Neutrophil (primary cell): ENCODE data around the gene TECTB.

Experiments used
- H3K27ac ChIP-seq: fragments of 200-600 bp; sonication (generic); 2 replicates; pipeline ENCODE4 v1.5.1; 2016; ENCODE audit warnings: mild to moderate bottlenecking, moderate library complexity
- H3K27me3 ChIP-seq: fragments of 200-600 bp; sonication (generic); 2 replicates; pipeline ENCODE4 v1.6.0; 2016; ENCODE audit warnings: mild to moderate bottlenecking
- H3K36me3 ChIP-seq: fragments of 200-600 bp; sonication (generic); 2 replicates; pipeline ENCODE4 v1.5.1; 2017
- H3K4me1 ChIP-seq, 2 experiments: fragments of 200-600 bp in 1 of 2; sonication (generic) in 1 of 2; 1 replicate in 1 of 2; 2 replicates in 1 of 2; pipeline versions ENCODE4 v1.5.1 to v1.6.1; 2013 to 2016; ENCODE audit warnings: low read depth in 1 of 2, low read length in 1 of 2, mild to moderate bottlenecking in 1 of 2, moderate library complexity in 1 of 2; ENCODE audit not compliant: control insufficient read depth in 1 of 2, insufficient read depth in 1 of 2
- H3K4me3 ChIP-seq, 2 experiments: fragments of 200-600 bp in 1 of 2; sonication (generic) in 1 of 2; 1 replicate in 1 of 2; 2 replicates in 1 of 2; pipeline ENCODE4 v1.5.1; 2013 to 2016; ENCODE audit warnings: low read depth in 1 of 2, low read length in 1 of 2, mild to moderate bottlenecking in 1 of 2, moderate library complexity in 1 of 2
- H3K9me3 ChIP-seq: fragments of 200-600 bp; sonication (generic); 2 replicates; pipeline ENCODE4 v1.5.1; 2016
- TF ChIP-seq, protein P1 (sequence below): fragments of 200-600 bp; sonication (generic); IDR thresholded peaks from 2 replicates; pipeline ENCODE4 v1.5.1; 2016; ENCODE audit warnings: antibody characterized with exemption

Gene TECTB

DNA sequence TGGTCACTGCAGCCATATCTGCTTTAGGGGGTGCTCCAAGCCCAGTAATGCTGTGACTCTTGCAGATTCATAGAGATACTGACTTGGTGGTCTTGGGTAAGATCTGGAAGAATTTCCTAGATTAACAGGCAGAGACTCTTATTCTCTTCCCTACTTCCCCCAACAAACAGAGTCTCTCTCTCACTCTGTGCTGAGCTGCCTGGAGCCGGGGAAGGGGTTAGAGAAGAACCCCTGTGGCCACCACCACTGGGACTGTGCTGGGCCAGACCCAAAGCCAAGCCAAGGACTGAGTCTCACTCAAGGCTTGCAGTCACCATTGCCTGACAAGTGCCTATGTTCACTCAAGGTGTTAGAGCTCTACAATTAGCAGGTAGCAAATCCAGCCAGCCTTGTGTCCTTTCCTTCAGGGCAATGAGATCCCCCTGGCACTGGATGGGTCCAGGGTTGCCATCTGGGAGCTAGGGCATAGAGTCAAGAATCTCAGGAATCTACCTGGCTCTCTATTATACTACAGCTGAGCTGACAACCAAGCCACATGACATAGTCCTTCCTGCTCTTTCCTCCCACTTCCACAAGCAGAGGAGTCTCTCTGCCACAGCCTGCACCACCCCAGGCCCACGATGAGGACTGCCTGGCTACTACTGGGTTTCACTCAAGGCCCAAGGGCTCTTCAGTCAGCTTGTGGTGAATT is 41.4 kb upstream of the TECTB start:
- Histone ChIP-seq H3K9me3 (peaks cover 3% of the 10 kb centered on the region), H3K36me3 (no peaks in the 10 kb centered on the region), H3K4me1 (no peaks in the 10 kb centered on the region), H3K27me3 (peaks cover 5% of the 10 kb centered on the region), H3K4me3 (no peak overlapping the region), H3K27ac (no peak overlapping the region)
- TF ChIP-seq, protein P1, sequence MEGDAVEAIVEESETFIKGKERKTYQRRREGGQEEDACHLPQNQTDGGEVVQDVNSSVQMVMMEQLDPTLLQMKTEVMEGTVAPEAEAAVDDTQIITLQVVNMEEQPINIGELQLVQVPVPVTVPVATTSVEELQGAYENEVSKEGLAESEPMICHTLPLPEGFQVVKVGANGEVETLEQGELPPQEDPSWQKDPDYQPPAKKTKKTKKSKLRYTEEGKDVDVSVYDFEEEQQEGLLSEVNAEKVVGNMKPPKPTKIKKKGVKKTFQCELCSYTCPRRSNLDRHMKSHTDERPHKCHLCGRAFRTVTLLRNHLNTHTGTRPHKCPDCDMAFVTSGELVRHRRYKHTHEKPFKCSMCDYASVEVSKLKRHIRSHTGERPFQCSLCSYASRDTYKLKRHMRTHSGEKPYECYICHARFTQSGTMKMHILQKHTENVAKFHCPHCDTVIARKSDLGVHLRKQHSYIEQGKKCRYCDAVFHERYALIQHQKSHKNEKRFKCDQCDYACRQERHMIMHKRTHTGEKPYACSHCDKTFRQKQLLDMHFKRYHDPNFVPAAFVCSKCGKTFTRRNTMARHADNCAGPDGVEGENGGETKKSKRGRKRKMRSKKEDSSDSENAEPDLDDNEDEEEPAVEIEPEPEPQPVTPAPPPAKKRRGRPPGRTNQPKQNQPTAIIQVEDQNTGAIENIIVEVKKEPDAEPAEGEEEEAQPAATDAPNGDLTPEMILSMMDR, result no peak

GRCh38 chr10:112242769-112243168 is 40.4 kb upstream of the TECTB start:
- H3K9me3 ChIP-seq, result peaks cover 3% of the 10 kb centered on the region
- H3K4me1 ChIP-seq, result no peaks in the 10 kb centered on the region
- H3K36me3 ChIP-seq, result no peaks in the 10 kb centered on the region
- peaks cover 5% of the 10 kb centered on the region for H3K27me3 ChIP-seq
- H3K4me3 ChIP-seq, result no peak overlapping the region
- TF ChIP-seq, protein P1, result no peak
- H3K27ac ChIP-seq, result no peak overlapping the region

DNA sequence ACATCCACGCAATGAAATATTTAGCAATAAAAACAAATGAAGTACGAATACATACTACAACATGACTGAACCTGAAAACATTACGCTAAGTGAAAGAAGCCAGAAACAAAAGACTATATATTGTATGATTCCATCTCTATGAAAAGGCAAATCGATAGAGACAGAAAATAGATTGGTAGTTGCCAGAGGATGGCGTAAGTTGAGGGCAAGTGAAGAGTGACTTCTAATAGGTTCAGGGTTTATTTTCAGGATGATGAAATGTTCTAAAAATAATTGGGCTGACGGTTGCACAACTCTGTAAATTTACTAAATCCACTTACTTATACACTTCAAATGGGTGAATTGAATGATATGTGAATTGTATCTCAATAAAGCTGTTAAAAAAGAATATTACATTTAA is 39.5 kb upstream of the TECTB start:
- TF ChIP-seq, protein P1, result no peak
- Histone ChIP-seq H3K4me3 (no peak overlapping the region), H3K27me3 (peaks cover 5% of the 10 kb centered on the region), H3K4me1 (no peaks in the 10 kb centered on the region), H3K27ac (no peak overlapping the region), H3K36me3 (no peaks in the 10 kb centered on the region), H3K9me3 (peaks cover 3% of the 10 kb centered on the region)

DNA sequence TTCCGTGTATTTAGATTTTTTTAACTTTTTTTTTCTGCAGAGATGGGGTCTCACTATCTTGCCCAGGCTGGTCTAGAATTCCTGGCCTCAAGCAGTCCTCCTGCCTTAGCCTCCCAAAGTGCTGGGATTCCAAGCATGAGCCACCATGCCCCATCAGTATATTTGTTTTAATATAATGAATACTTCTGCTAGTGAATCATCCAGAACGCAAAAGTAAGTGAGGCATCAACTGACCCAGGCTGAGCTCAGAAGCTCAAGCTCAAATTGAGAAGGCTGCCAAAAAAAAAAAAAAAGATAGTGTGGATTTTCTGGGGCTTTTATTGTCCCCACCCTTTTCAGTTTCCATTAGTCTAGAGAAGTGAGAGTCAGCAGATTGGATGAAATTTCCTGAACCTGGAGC is 39.0 kb upstream of the TECTB start:
- Histone ChIP-seq H3K4me3 (no peak overlapping the region), H3K9me3 (peaks cover 3% of the 10 kb centered on the region), H3K4me1 (no peaks in the 10 kb centered on the region), H3K27ac (no peak overlapping the region), H3K36me3 (no peaks in the 10 kb centered on the region), H3K27me3 (peaks cover 5% of the 10 kb centered on the region)
- TF ChIP-seq, protein P1, result no peak

- H3K27ac ChIP-seq, result no peak overlapping the region
- H3K27me3 ChIP-seq, result peaks cover 5% of the 10 kb centered on the region
- no peaks in the 10 kb centered on the region for H3K36me3 ChIP-seq
- no peak overlapping the region for H3K4me3 ChIP-seq
- no peaks in the 10 kb centered on the region for H3K9me3 ChIP-seq
- H3K4me1 ChIP-seq, result no peaks in the 10 kb centered on the region
- TF ChIP-seq, protein P1, result no peak
These were observed 35.4 kb upstream of the TECTB start for GRCh38 chr10:112247791-112248190.
